GM12891 (cell line): ENCODE measurements around the gene METTL15.
"Not testable (repeated sequence)": the region's sequence is repeated elsewhere in the genome, so short reads cannot be mapped to it uniquely, and the experiment has no call there.

ENCODE experiments used
- DNase-seq: peaks from one replicate; pipeline ENCODE4 v3.0.0; 2011; ENCODE audit warnings: low spot score; ENCODE audit not compliant: insufficient read length
- FAIRE-seq: peaks from 2 replicates; lab custom pipeline; 2011; peaks lifted over from hg19 to GRCh38; lab: Jason Lieb, UNC
- PAX5 ChIP-seq: IDR thresholded peaks from 2 replicates; pipeline ENCODE4 v1.6.1; 2011; ENCODE audit warnings: low read length, moderate library complexity, mild to moderate bottlenecking; ENCODE audit not compliant: insufficient read depth, severe bottlenecking
- POLR2A ChIP-seq: IDR thresholded peaks from 2 replicates; pipeline ENCODE4 v1.6.1; 2011; ENCODE audit warnings: low read depth, low read length, control low read depth
- POLR2AphosphoS5 ChIP-seq: IDR thresholded peaks from 2 replicates; pipeline ENCODE4 v1.6.1; 2011; ENCODE audit warnings: low read depth, low read length, control low read depth
- POU2F2 ChIP-seq: IDR thresholded peaks from 2 replicates; pipeline ENCODE4 v1.6.1; 2011; ENCODE audit warnings: low read depth, mild to moderate bottlenecking, control low read depth, low read length, moderate library complexity
- SPI1 ChIP-seq: IDR thresholded peaks from 2 replicates; pipeline ENCODE4 v1.6.1; 2011; ENCODE audit warnings: low read depth, low read length, control low read depth
- TAF1 ChIP-seq: IDR thresholded peaks from 2 replicates; pipeline ENCODE4 v1.6.1; 2011; ENCODE audit warnings: low read depth, low read length, control low read depth

The METTL15 gene

DNA sequence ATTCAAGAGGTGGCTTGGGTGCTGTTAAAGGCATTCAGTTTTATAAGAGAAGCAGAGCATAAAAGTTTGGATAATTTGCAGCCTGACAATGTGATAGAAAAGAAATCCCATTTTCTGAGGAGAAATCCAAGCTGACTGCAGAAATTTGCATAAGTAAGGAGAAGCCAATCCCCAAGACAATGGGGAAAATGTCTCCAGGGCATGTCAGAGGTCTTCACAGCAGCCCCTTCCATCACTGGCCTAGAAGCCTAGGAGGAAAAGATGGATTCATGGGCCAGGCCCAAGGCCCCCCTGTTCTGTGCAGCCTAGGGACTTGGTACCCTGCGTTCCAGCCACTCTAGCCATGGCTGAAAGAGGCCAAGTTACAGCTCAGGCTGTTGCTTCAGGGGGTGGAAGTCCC, 207.3 kb downstream of the METTL15 start:
- TF ChIP-seq PAX5, result no peak
- TF ChIP-seq POLR2AphosphoS5, result no peak
- TF ChIP-seq POLR2A, result no peak
- TF ChIP-seq TAF1, result no peak
- TF ChIP-seq SPI1, result no peak
- TF ChIP-seq POU2F2, result no peak
- FAIRE-seq (no peak), DNase-seq (no peak)

DNA sequence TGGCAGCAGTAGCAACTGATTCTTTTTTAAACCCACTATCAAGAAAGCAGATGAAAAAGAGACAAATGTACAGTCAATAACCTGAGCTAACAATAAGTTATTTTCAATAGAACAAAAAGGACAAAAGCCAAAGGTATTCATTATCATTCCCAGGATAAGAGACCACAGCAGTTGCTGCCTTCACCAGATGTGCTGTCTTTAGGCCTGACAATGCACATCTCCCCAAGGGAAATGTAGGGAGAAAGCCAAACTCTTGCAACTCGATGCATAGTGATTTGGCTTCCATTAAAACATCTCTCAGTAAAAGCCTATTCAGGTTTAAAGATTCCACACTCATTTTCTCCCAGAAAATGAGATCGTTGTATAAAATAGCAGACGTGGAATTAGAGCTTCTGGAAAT, 210.7 kb downstream of the METTL15 start:
- FAIRE-seq (no peak), DNase-seq (no peak)
- TF ChIP-seq POLR2A, result no peak
- TF ChIP-seq PAX5, result no peak
- TF ChIP-seq SPI1, result no peak
- no peak for TF ChIP-seq TAF1
- TF ChIP-seq POU2F2, result no peak
- TF ChIP-seq POLR2AphosphoS5, result no peak

DNA sequence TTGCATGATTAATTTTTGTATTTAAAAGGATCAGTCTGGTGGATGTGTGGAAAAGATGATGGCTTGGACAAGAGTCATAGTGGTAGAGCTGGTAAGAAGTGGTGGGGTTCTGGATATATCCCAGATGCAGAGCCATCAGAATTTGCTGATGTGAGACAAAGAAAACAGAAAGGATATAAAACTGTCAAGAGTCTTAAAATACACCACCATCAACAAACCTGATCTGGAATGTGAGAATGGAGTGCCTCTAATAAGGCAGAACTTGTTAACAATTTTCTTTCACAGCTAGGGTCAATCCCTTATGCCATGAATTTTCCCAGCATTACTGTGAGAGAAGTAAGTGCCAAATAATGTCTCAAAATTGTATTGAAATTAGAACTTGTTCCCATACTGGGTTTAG, 215.4 kb downstream of the METTL15 start:
- TF ChIP-seq PAX5, result no peak
- no peak for TF ChIP-seq SPI1
- TF ChIP-seq POU2F2, result no peak
- no peak for TF ChIP-seq POLR2A
- TF ChIP-seq POLR2AphosphoS5, result no peak
- TF ChIP-seq TAF1, result no peak
- no peak for FAIRE-seq
- DNase-seq, result no peak

DNA sequence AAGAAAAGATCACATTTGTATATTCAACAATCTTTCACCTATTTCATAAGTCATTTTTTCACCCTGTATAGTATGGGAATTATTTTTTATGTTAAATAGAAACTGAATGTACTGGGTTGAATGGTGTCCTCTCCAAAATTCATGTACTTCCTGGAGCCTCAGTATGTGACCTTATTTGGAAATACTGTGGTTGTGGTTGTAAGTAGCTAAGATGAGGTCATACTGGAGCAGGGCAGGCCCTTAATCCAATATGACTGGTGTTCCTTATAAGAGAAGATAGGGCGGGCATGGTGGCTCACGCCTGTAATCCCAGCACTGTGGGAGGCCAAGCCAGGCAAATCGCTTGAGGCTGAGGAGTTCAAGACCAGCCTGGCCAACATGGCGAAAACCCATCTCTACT, 224.2 kb downstream of the METTL15 start:
- FAIRE-seq, DNase-seq: not testable (repeated sequence)

DNA sequence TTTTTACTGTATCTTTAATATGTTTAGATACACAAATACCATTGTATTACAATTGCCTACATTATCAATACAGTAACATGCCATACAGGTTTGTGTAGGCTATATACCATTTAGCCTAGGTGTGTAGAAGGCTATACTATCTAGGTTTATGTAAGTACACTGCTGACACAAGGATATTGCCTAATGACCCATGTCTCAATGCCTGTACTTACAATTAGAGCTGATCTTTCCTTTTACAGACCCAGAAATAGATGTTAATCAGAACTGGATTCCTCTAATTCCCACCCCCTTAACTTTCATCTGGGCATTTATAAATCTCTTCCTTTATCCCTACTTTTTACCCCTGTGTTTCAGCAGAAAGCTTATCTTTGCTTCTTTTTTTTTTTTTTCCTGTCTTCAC, 229.5 kb downstream of the METTL15 start:
- DNase-seq, result no peak
- TF ChIP-seq TAF1 (no peak), POU2F2 (no peak), POLR2A (no peak), POLR2AphosphoS5 (no peak), PAX5 (no peak), SPI1 (no peak)
- FAIRE-seq, result no peak

DNA sequence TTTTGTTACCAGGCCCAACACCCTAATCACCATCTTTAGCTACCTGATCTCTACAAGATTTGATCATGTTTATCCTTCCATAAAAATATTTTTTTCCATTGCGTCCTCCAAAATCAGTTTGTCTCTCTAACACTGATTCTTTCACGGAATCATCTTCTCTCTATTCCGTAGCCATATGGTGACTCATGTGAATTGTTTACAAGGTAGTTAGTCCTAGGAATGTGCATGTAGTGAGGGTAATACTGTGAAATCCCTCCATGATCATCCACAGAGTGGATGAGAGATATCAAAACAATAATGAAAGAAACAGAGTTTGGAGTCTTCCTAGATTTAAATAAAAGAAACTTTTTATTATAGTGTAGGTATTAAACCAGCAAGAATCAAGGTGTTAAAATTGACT, 230.2 kb downstream of the METTL15 start:
- DNase-seq (no peak), FAIRE-seq (no peak)
- TF ChIP-seq PAX5 (no peak), POU2F2 (no peak)

DNA sequence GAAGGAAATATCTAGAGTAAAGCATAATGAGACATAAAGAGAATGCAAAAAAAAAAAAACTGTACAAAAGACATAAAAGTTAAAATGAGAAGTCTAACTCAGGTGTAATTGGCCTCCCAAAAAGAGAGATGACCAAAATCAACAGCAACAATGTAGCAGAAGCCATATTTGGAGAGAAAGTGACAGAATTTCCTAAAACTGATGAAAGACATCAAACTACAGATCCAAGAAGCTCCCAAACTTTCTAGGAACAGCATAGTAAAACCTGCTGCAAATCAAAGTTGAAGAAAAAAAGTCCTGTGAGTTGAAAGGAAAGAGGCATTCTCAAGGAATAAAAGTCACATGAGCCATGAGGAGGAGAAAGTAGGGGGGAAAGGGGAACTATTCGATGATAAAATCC, 231.3 kb downstream of the METTL15 start:
- FAIRE-seq, result no peak
- no peak for DNase-seq
- TF ChIP-seq POU2F2 (no peak), SPI1 (no peak), TAF1 (no peak), POLR2A (no peak), POLR2AphosphoS5 (no peak), PAX5 (no peak)

DNA sequence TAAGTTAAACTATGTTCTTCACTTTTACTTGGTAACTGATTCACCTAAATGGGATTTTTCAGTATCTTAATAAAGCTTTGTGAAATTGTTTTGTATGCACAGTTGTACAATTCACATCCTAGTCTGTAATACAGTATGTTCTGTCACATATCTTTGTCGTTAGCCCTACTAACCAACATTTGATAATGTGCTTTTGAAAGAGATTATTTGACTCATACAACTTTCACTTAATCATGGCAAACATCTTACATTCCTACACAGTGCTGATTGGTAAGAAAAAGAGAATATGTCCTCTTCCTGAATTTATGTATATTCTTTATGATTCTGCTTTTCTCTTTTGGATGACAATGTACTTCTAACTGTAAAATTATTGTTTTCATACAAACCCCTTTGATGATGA, 234.5 kb downstream of the METTL15 start:
- DNase-seq (no peak), FAIRE-seq (no peak)
- TF ChIP-seq TAF1 (no peak), SPI1 (no peak), PAX5 (no peak), POLR2AphosphoS5 (no peak), POU2F2 (no peak), POLR2A (no peak)

DNA sequence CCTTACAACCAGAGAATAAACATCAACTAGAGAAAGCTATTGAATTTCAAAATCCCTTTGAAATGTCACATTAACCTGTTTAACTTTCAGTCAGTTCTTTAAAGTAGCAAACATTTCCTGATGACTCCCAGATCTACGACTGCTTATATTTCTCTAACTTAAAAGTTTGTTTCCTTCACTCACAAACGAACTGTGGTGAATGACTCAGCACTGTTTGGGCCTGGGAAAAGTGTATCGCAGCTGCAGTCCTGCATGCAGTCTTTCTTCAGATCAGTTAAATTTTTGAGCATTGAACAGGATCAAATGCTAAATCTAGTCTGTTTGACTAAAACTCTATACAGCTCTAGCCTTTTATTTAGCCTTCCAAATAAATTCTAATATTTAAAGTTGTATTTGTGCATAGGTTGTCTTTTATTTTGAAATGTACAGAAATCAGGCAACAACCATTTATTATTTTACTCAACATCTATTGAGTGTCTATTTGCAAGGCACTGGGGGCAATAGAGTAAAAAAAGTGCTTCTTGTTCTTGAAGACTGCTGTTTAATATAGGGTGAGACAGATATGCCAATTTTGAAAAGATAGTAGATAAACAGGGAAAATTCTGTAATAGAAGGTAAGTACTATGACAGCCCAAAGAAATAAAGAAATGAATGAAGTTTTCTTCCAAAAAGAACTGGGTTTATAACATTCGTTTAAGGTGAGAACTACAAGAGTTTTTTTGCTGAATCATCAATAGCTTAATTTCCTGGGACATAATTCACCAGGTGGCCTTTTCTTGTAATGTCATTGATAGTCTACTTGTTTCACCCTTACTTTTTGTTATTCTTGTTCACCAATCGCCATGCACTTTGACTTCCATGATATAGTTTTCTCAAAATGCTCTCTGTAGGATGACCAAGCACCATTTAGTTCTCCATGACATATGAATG, 235.4 kb downstream of the METTL15 start:
- no peak for FAIRE-seq
- TF ChIP-seq POLR2A (no peak), TAF1 (no peak), POLR2AphosphoS5 (no peak), SPI1 (no peak), PAX5 (no peak)
- DNase-seq, result no peak

DNA sequence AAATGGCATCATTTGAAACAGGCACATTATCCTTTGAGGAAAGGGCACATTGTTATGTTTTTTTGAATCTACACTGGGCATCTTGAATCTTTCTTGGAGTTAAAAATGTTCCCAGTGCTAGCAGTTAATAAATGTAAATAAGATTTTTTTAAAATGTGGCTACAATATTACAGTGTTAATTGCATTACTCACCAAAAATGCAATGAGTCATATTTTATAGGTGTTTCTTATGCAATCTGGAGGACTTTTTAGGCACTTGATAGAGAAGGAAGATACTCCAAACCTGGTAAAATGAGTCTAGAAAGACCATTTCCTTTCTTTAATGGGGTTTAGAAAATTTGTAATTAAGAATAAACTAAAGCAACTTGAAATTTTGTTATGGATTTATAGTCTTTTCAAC, 238.0 kb downstream of the METTL15 start:
- no peak for TF ChIP-seq POLR2AphosphoS5
- no peak for TF ChIP-seq PAX5
- TF ChIP-seq SPI1, result no peak
- TF ChIP-seq POLR2A, result no peak
- no peak for TF ChIP-seq TAF1
- no peak for TF ChIP-seq POU2F2
- FAIRE-seq, result no peak
- DNase-seq, result no peak
